Measurements from ENCODE around the gene IFITM2. TPM values are rescaled to one million over a fixed set of nuclear protein-coding genes. Genes with fewer than 3 reads are reported as not detected.

Gene IFITM2
- total RNA-seq, 1 donor from 2014 or later = 112 TPM

DNA sequence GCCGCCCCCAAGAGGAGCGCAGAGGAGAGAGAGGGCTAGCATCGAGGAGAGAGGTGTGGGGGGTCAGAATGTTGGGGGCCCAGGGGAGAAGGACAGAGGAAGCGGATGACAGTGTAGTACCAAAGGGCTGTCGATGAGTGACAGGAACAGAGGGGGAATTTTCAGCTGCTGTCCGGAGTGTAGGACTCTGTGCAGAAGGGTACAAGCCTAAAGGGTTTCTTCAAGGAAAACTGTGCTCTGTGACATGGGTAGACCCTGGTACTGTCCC lies 34.8 kb upstream of the IFITM2 start:
- Mint-ChIP-seq H3K4me3 (no peak overlapping the region), H3K4me1 (peaks cover 40% of the 10 kb centered on the region), H3K9me3 (peaks cover 3% of the 10 kb centered on the region), H3K27ac (no peak overlapping the region), H3K27me3 (no peaks in the 10 kb centered on the region), H3K36me3 (ENCODE audit: low read depth) (peaks cover 3% of the 10 kb centered on the region)
- intact Hi-C loops (cut with micrococcal nuclease) = no loop called here
- ATAC-seq (ENCODE audit: low read depth) (no peak), DNase-seq (no peak)
- CTCF ChIA-PET = no interaction called here
- TF ChIP-seq, protein P1, sequence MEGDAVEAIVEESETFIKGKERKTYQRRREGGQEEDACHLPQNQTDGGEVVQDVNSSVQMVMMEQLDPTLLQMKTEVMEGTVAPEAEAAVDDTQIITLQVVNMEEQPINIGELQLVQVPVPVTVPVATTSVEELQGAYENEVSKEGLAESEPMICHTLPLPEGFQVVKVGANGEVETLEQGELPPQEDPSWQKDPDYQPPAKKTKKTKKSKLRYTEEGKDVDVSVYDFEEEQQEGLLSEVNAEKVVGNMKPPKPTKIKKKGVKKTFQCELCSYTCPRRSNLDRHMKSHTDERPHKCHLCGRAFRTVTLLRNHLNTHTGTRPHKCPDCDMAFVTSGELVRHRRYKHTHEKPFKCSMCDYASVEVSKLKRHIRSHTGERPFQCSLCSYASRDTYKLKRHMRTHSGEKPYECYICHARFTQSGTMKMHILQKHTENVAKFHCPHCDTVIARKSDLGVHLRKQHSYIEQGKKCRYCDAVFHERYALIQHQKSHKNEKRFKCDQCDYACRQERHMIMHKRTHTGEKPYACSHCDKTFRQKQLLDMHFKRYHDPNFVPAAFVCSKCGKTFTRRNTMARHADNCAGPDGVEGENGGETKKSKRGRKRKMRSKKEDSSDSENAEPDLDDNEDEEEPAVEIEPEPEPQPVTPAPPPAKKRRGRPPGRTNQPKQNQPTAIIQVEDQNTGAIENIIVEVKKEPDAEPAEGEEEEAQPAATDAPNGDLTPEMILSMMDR (IDR thresholded peaks at IDR 0.05) = no peak
- POLR2A ChIA-PET = interaction anchor here (0.7 kb wide), 2 partner anchors 73 to 646 kb away, joined by 3 to 6 read pairs; no protein-coding TSS in a partner anchor

DNA sequence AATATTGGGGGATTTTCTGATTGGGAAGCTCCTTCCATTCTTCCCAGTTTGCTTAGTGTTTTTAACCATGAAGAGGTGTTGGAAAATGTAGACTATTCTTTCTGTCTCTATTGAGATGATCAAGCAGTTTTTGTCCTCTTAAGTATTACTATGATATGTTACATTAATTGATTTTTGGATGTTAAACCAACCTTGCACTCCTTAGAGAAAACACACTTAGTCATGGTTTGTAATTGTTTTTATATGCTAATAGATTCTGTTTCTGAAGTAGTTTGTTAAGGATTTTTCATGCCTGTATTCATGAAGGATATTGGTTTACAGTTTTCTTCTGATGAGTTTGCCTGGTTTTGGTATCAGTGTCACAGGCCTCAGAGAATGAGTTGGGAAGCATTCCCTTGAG lies 31.4 kb upstream of the IFITM2 start:
- intact Hi-C loops (cut with micrococcal nuclease) = no loop called here
- H3K27ac Mint-ChIP-seq = no peak overlapping the region
- ATAC-seq (ENCODE audit: low read depth) = no peak
- TF ChIP-seq, protein P1 (IDR thresholded peaks at IDR 0.05) = no peak
- H3K27me3 Mint-ChIP-seq = peaks cover 1% of the 10 kb centered on the region
- H3K9me3 Mint-ChIP-seq = peaks cover 3% of the 10 kb centered on the region
- no peak for DNase-seq
- ChIA-PET POLR2A (interaction anchor here (0.7 kb wide), 1 partner anchor 71 kb away, joined by 3 read pairs; no protein-coding TSS in a partner anchor), CTCF (interaction anchor here (1.3 to 1.6 kb wide), 2 partner anchors 25 to 29 kb away, joined by 4 to 5 read pairs; no protein-coding TSS in a partner anchor)
- H3K36me3 Mint-ChIP-seq (ENCODE audit: low read depth) = no peaks in the 10 kb centered on the region
- H3K4me1 Mint-ChIP-seq = peaks cover 23% of the 10 kb centered on the region
- no peak overlapping the region for H3K4me3 Mint-ChIP-seq

DNA sequence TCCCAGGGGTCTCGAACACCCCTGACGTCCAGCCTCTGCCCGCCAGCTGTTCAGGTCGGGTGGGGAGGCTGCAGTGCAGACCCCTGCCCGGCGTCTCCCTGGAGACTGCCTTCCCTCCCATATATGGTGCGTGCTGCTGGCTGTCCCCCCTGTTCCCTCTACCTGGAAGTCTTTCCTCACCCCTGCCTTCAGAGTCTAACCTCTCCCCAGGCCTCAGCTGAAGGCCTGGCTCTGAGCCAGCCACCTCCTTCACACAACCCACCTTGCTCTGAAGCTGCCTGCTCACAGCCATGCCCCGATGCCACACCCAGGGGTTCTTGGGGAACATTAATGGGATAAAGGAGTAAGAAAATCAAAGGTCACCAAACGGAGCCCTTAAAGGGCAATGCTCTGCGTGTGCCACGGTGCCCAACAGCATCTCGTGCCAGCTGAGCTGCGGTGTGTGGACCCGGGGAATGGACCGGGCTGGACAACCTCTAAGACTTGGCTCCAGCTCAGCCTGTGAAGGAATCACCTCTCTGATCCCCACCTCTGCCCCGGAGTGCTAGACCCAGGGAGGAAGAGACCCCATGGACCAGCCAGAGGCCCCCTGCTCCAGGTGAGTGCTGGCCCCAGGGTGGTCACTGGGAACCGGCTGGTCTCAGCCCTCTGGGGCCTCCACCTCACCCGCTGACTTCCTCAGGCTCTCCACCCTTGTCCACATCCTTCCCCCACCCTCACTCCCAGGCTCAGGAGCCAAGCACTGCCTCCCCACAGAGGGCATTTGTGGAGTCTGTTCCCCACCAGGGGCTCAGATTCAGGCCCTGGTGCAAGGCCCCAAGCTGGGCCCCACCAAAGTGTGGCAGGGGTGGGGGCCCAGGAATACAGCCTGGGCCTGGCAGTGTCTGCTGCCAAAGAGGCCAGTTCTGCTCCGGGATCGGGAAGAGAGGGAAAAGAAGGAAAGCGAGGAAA lies 29.3 kb upstream of the IFITM2 start, which contains the start of gene NLRP6:
Gene NLRP6 (plus strand): TSS at position 407 of the 951 bp plus-strand sequence. CDS start 163 bp downstream, at position 570.
- POLR2A ChIA-PET = interaction anchor here (0.8 to 6.5 kb wide), 8 partner anchors 9 to 170 kb away, joined by 3 to 74 read pairs (median 5); partner anchors contain the start of genes BET1L, PGGHG and RIC8A
- H3K9me3 Mint-ChIP-seq = peaks cover 3% of the 10 kb centered on the region
- H3K4me1 Mint-ChIP-seq = peaks cover 36% of the 10 kb centered on the region
- no peaks in the 10 kb centered on the region for H3K36me3 Mint-ChIP-seq (ENCODE audit: low read depth)
- peak within 1 kb of the TSS; percentile 62 for H3K27ac Mint-ChIP-seq
- TF ChIP-seq, protein P1 (IDR thresholded peaks at IDR 0.05) = no peak
- H3K4me3 Mint-ChIP-seq = no peak within 1 kb of the TSS
- H3K27me3 Mint-ChIP-seq = peaks cover 18% of the 10 kb centered on the region
- ATAC-seq (ENCODE audit: low read depth) (no peak), DNase-seq (no peak)
- CTCF ChIA-PET = interaction anchor here (0.7 to 3.5 kb wide), 3 partner anchors 27 to 170 kb away, joined by 3 to 21 read pairs (median 3); no protein-coding TSS in a partner anchor
- intact Hi-C loops (cut with micrococcal nuclease) = no loop called here

DNA sequence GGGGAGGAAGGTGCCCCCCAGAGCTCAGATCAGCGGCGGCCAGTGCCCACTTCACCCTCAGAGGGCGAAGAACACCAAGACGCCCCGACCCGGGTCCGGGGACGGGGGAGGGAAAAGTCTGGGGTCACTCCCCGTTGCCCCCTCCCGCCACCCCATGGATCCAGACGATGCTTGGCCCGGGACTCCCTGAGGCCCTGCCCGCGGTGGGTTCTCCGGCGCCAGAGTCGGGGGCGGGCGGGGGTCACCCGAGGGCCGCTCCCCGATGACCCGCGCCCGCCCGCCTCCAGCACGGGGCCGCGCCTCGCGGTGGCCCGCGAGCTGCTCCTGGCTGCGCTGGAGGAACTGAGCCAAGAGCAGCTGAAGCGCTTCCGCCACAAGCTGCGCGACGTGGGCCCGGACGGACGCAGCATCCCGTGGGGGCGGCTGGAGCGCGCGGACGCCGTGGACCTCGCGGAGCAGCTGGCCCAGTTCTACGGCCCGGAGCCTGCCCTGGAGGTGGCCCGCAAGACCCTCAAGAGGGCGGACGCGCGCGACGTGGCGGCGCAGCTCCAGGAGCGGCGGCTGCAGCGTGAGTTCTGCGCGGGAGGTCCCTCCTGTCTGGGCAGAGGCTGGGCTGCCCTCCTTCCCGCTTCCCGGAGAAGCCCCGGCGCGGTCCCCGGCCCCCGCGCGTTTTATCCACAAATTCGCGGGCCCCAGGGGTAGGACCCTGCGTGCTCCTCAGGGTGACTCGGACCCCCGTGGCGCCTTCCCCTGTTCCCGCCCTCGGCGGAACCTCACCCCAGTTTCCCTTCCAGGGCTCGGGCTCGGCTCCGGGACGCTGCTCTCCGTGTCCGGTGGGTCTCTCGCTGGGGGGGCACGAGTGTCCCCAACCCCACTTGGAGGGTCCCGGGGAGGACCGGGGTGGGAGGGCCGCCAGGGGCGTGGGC lies 28.3 kb upstream of the IFITM2 start:
- H3K27ac Mint-ChIP-seq = no peak overlapping the region

More for the DNA sequence above, 28.3 kb upstream of the IFITM2 start:
- POLR2A ChIA-PET = interaction anchor here (0.7 to 6.5 kb wide), 10 partner anchors 8 to 72 kb away, joined by 3 to 74 read pairs (median 5); partner anchors contain the start of genes BET1L, PGGHG and RIC8A
- CTCF ChIA-PET = interaction anchor here (0.7 to 3.5 kb wide), 6 partner anchors 26 to 169 kb away, joined by 3 to 21 read pairs (median 3); no protein-coding TSS in a partner anchor
- H3K4me3 Mint-ChIP-seq = no peak overlapping the region
- TF ChIP-seq, protein P1 (IDR thresholded peaks at IDR 0.05) = no peak
- H3K9me3 Mint-ChIP-seq = peaks cover 3% of the 10 kb centered on the region
- H3K4me1 Mint-ChIP-seq = peaks cover 36% of the 10 kb centered on the region
- intact Hi-C loops (cut with micrococcal nuclease) = no loop called here
- DNase-seq = no peak
- peak; percentile 48 for ATAC-seq (ENCODE audit: low read depth)
- H3K27me3 Mint-ChIP-seq = peaks cover 18% of the 10 kb centered on the region
- no peaks in the 10 kb centered on the region for H3K36me3 Mint-ChIP-seq (ENCODE audit: low read depth)

All from activated B cell treated with CpG ODN at 0.5 μM for 24 hours (primary cell).